Nucleus accumbens (tissue), 56 donors: ENCODE measurements around the gene HSPA12A.
A peak's percentile ranks its signal among the peaks of the same experiment; 100 is the strongest.

Source experiments
- DNase-seq, 56 donors: peaks; one replicate each; lab custom pipeline; 2025; lab: John Stamatoyannopoulos, UW

HSPA12A gene

DNA sequence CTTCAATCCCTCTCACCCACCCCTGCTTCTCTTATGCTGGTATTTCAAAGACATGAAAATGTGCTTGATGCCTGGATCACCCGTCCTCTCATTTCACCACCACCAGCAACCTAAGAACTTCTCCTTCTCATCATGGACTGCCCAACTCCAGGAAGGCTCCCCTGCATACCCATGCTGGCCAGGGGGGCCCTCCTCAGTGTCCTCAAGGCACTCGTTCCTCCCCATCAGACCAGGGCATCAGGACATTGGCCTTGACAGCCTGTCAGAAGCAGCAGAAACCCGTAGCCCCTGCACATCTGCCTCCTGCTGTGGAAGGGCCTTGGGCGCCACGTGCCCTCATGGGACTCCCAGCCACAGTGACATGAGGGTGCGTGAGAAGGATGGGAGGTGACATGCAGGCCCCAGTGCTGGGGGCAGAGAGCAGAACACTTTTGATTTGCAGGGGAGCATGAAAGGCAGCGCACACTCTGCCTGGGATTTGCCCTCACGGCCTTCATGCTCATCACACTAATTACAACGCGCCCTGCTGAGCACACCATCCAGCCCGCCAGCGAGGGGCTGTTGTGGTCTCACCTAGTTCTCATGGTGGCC lies 1.9 kb upstream of the HSPA12A start:
- no peak for DNase-seq

DNA sequence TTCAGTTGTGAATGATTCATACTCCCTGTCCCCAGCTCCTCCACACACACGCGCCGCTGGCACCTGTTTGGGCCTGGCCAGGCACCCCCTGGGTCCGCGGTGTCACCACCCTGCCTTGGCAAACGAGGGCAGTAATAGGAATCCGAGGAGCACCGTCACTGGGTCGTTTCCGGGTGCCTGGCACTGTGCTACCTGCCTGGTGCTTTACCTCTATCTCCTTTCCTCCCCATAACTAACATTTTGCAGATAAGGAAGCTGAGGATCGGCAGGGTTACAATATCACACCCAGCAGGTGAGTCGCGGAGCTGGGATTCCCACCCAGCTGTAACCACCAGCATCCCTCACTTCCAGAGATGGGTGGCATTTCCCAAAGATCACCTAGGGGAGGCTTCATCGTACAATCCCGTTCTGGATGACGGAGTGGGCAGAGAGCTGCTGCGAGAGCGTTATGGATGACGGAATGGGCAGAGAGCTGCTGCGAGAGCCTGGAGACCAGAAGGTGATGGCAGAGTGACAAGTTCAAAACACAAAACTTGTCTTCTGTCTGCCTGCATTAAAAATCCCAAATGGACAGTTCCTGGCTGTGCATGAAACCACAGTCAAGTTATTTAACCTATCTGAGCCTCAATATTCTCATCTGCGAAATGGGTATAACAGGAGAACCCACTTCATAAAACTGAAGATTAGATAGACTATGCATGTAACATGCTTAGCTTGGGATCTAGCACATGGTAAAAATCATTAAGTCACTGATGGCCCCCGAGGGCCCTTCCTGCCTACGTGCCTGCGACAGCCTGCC lies 1.1 kb upstream of the HSPA12A start:
- peak in 2 of 56 donors; percentile 43 to 51 for DNase-seq

DNA sequence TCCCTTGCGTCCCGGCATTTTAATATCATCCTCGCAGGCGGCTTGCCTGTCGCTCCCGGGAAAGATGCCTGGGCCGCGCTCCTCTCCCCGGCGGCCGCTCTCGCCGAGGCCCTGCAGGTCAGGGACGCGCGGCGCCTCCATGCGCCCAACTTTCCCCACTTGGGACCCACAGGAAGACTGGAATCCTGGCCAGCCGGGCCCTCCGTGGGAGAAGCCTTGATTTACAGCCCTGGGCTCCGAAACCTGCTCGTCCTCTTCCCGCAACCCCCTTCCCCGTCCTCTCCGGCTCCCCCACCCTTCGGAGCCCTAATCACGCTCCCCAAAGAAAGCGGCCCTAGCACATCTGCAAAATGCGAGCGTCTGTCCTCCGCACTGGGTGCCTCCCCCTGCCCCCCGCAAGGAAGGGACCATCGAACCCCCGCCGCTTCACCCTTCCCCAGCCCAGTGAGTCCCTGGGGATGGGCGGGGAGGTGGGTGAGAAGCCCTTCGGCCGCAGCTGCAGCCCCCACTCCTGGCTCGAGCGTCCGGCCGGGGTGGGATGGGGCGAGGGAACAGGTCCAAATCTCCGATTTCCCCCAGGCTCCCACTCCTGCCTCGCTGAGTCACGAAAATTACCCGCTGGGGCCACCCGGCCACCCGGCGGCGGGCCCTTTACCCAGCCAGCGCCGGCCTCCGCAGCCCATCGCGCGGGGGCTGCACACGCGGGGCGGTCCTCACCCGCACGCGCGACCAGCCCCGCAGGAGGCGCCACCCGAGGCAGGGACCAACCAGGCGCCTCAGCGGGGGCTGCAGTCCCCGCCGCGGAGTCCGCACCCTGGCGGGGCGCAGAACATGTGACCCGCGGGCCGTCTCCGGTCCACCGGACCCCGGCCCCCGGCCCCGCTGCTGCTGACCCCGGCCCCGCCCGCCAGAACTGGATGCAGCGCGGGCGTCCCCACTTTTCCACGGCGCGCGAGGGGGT lies 695 bp downstream of the HSPA12A start:
- peak in 33 of 56 donors; percentile 16 to 77 (median 50) for DNase-seq

- DNase-seq = peak in 45 of 56 donors; percentile 10 to 82 (median 48)
Measured at GRCh38 chr10:116740971-116741370, 1.4 kb downstream of the HSPA12A start.

GRCh38 chr10:116738339-116738738 lies 4.0 kb downstream of the HSPA12A start:
- DNase-seq = no peak

DNA sequence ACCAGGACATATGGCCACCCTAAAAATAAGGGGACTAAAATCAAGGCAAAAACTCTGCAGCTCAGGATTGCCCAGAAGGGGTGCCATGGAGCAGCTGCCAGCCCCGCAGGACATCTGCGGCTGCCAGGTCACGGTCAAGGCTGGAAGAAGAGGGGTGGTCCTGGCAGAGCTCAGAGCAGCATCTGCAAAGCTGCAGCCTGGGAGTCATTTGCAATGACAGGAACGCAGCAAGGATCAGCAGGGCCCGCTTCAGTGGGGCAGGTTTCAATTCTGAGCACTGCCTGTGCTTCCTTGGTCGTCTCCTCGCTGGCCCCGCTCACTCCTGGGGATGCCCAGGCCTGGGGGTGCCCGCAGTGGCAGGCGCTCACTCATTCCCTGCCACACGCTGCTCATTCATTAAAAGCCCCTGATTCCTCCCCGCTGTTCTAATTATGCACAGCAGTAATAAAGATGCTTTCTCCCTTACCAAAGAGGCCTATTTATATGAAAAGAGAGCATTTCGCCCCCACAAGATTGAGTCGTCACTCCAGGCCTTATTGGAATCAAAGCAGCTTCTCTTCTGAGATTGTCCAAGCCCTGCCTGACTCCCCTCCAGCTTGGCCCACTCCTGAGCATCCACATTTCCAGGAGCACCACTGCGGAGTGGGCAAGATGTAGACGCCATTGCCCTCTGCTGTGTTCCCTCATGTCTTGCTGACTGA lies 4.6 kb downstream of the HSPA12A start:
- peak in 39 of 56 donors; percentile 7 to 61 (median 29) for DNase-seq

- DNase-seq = no peak
Measured at GRCh38 chr10:116733566-116733965, 8.8 kb downstream of the HSPA12A start.

DNA sequence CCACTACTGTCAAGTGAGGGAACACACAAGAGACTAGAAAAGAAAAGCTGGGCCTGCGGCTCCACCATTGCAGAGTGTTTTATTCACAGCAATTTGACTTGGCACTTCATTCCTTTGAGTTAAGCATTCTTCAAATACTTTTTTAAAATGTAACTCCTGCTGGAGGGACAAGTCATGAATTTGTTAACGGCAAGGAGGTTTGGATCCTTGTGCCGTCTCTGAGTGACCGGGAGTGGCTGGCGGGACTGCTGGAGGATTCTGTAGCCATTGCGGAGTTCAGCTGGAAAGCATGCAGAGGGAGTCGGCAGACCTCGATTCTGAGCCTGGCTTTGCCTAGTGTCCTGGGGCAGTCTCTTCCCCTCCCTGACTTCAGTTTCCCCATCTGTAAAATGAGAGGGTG lies 9.8 kb downstream of the HSPA12A start:
- no peak for DNase-seq

- no peak for DNase-seq
Measured at GRCh38 chr10:116730464-116731260, 11.7 kb downstream of the HSPA12A start.

GRCh38 chr10:116729243-116729642 lies 13.1 kb downstream of the HSPA12A start:
- DNase-seq = no peak

- no peak for DNase-seq
Measured at GRCh38 chr10:116728526-116729096, 13.8 kb downstream of the HSPA12A start.

GRCh38 chr10:116723428-116724281 lies 18.7 kb downstream of the HSPA12A start:
- DNase-seq = no peak

DNA sequence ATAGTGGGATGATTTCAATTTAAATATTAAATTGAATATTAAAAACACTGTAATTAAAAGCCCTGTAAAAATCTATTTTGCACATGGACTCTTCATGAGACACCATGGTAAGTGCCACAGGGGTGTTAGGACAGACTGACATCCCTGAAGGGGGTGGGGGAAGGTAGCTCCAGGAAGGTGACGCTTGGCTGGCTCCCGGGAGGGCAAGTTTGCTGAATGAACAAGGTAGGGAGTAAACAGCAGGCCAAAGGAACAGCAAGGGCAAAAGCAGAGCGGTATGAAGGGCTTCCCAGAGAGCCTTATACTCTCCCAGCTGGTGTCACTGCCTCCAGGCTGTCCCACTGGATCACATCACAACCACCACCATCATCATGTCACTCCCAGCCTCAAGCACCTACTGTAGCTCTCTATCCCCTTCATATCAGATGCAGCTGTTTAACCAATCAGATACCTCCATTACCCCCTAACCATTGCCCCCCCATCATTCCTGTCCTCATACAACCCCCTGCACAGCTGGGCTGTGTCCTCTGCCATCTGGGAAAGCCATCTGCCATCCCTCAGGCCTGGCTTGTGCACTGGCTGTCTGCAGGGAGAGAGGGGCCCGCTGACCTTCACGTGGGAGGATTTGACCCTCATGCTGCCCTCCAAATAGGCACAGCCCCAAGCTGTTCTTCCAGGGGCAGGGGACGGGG lies 19.5 kb downstream of the HSPA12A start:
- DNase-seq = no peak

- no peak for DNase-seq
Measured at GRCh38 chr10:116721547-116722392, 20.6 kb downstream of the HSPA12A start.

GRCh38 chr10:116720668-116721546 lies 21.5 kb downstream of the HSPA12A start:
- DNase-seq = no peak

DNA sequence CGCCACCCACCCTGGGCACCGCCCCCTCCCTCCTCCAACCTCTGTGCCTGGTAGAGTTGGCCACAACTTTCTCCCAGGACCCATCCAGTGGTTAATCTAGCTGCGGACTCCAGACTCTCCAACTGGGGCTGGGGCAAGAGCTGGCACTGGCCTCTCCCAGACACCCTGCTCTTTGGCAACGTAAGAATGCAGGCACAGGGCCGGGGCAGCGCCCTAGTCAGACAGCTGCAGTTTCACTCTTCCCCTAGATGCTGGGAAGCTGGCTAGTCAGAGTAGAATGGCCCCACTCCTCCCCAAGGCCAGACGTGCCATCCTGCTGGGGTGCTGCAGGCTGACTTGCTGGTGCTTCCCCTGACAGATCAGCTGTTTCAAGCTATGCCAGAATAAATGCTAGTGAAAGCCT lies 22.1 kb downstream of the HSPA12A start:
- no peak for DNase-seq
